PC-9 (cell line): ENCODE results near the gene NUDT1. TPM values are rescaled to one million over a fixed set of nuclear protein-coding genes. Genes with fewer than 3 reads are reported as not detected.

Source experiments
- BruUV-seq: library from RNA; stranded (reverse); fragments of 400-500 nt; replicated peaks from 2 replicates; lab custom pipeline; 2021; lab: Mats Ljungman, UMichigan
- CTCF ChIA-PET: fragments of 300-600 bp; sonication (Branson Sonifier 250); formaldehyde crosslinking; loops from one replicate; lab custom pipeline; 2022; ENCODE audit warnings: antibody characterized with exemption; lab: Charles Lee
- POLR2A ChIA-PET: fragments of 300-600 bp; sonication (Branson Sonifier 250); formaldehyde crosslinking; loops from one replicate; lab custom pipeline; 2022; ENCODE audit warnings: antibody characterized with exemption; ENCODE audit not compliant: unreplicated experiment; lab: Charles Lee
- DNase-seq, 2 experiments: peaks; one replicate each; pipeline versions ENCODE4 v3.0.0 to v3.0.0-alpha.2; 2015 to 2022; ENCODE audit warnings: mixed read lengths in 1 of 2
- H2AFZ ChIP-seq: fragments of 200-600 bp; sonication (generic); 2 replicates; pipeline ENCODE4 v1.8.1; 2017; ENCODE audit warnings: antibody characterized with exemption
- H3F3A ChIP-seq: fragments of 200-600 bp; sonication (generic); 2 replicates; pipeline ENCODE4 v1.8.1; 2017; ENCODE audit warnings: antibody characterized with exemption, mild to moderate bottlenecking, low read depth; ENCODE audit not compliant: insufficient read depth
- H3K27ac ChIP-seq: fragments of 200-600 bp; sonication (generic); 2 replicates; pipeline ENCODE4 v1.6.1; 2016; ENCODE audit warnings: mixed run types
- H3K27me3 ChIP-seq: fragments of 200-600 bp; sonication (generic); 2 replicates; pipeline ENCODE4 v1.6.1; 2016; ENCODE audit warnings: low read depth, mixed run types; ENCODE audit not compliant: insufficient read depth
- H3K36me3 ChIP-seq: fragments of 200-600 bp; sonication (generic); 2 replicates; pipeline ENCODE4 v1.6.1; 2016; ENCODE audit warnings: low read depth, mixed run types
- H3K4me1 ChIP-seq: fragments of 200-600 bp; sonication (generic); replicated peaks from 2 replicates; pipeline ENCODE4 v1.6.1; 2016; ENCODE audit warnings: mixed run types; ENCODE audit not compliant: insufficient read depth
- H3K4me2 ChIP-seq: fragments of 200-600 bp; sonication (generic); 2 replicates; pipeline ENCODE4 v1.6.1; 2017; ENCODE audit warnings: mixed run types
- H3K4me3 ChIP-seq: fragments of 200-600 bp; sonication (generic); 2 replicates; pipeline ENCODE4 v1.6.1; 2016; ENCODE audit warnings: mixed run types
- H3K79me2 ChIP-seq: fragments of 200-600 bp; sonication (generic); 2 replicates; pipeline ENCODE4 v1.6.1; 2017; ENCODE audit warnings: low read depth, mixed run types
- H3K9me2 ChIP-seq: fragments of 200-600 bp; sonication (generic); 2 replicates; pipeline ENCODE4 v1.8.1; 2017; ENCODE audit warnings: mild to moderate bottlenecking; ENCODE audit not compliant: insufficient read depth
- H3K9me3 ChIP-seq: fragments of 200-600 bp; sonication (generic); 2 replicates; pipeline ENCODE4 v1.8.1; 2016; ENCODE audit warnings: low read depth; ENCODE audit not compliant: insufficient read depth
- H4K20me1 ChIP-seq: fragments of 200-600 bp; sonication (generic); 2 replicates; pipeline ENCODE4 v1.8.1; 2017; ENCODE audit not compliant: insufficient read depth
- CTCF ChIP-seq: fragments of 200-600 bp; sonication (generic); conservative IDR thresholded peaks from 2 replicates; pipeline ENCODE4 v1.6.1; 2017; ENCODE audit warnings: mixed run types, antibody characterized with exemption, mild to moderate bottlenecking, moderate library complexity
- EZH2 ChIP-seq: fragments of 200-600 bp; sonication (generic); IDR thresholded peaks from 2 replicates; pipeline ENCODE4 v1.8.0; 2017; ENCODE audit warnings: antibody characterized with exemption, low read depth
- intact Hi-C: fragments of 100-400 bp; cut with micrococcal nuclease; formaldehyde crosslinking; loops from one replicate; pipeline ENCODE4 v1.10.0; 2022; ENCODE audit not compliant: unreplicated experiment
- total RNA-seq: library from RNA; stranded (reverse); gene quantifications from 2 replicates; pipeline ENCODE4 v1.2.3, GENCODE V29; 2021

Gene NUDT1
- total RNA-seq, 1 experiment from 2014 or later, result 63.9 TPM

- no peaks in the 10 kb centered on the region for H3F3A ChIP-seq
- POLR2A ChIA-PET, result no interaction called here
- CTCF ChIA-PET, result no interaction called here
- H3K27me3 ChIP-seq, result no peaks in the 10 kb centered on the region
- H3K4me1 ChIP-seq, result no peaks in the 10 kb centered on the region
- H4K20me1 ChIP-seq, result 0 out of 2 replicates have a peak, but pooled peaks cover 5% of the 10 kb centered on the region
- intact Hi-C loops, result loop anchor here (10.0 kb wide), 1 partner anchor 536 kb away; no protein-coding TSS in a partner anchor
- no peaks in the 10 kb centered on the region for H3K79me2 ChIP-seq
- peaks cover 3% of the 10 kb centered on the region for H3K9me3 ChIP-seq
- BruUV-seq, result no TSS peak
- H3K36me3 ChIP-seq, result peaks cover 10% of the 10 kb centered on the region
- H3K4me2 ChIP-seq, result no peak overlapping the region
- no peak overlapping the region for H3K27ac ChIP-seq
- no peak overlapping the region for H2AFZ ChIP-seq
- DNase-seq, result no peak
- no peaks in the 10 kb centered on the region for H3K9me2 ChIP-seq
- no peak for TF ChIP-seq EZH2
- TF ChIP-seq CTCF, result no peak
- no peak overlapping the region for H3K4me3 ChIP-seq
Measured at GRCh38 chr7:2201128-2201527, 40.9 kb upstream of the NUDT1 start.

- no peaks in the 10 kb centered on the region for H3K9me2 ChIP-seq
- 0 out of 2 replicates have a peak, but pooled peaks cover 5% of the 10 kb centered on the region for H4K20me1 ChIP-seq
- POLR2A ChIA-PET, result interaction anchor here (0.7 kb wide), 1 partner anchor 146 kb away, joined by 4 read pairs; no protein-coding TSS in a partner anchor
- no peaks in the 10 kb centered on the region for H3K79me2 ChIP-seq
- CTCF ChIA-PET, result no interaction called here
- H3K36me3 ChIP-seq, result peaks cover 7% of the 10 kb centered on the region; the same call in 1 of the 2 replicates
- no peak for DNase-seq
- no peaks in the 10 kb centered on the region for H3K4me1 ChIP-seq
- no peak for TF ChIP-seq CTCF
- TF ChIP-seq EZH2, result no peak
- no peaks in the 10 kb centered on the region for H3K27me3 ChIP-seq
- no peak overlapping the region for H3K27ac ChIP-seq
- intact Hi-C loops, result loop anchor here (10.0 kb wide), 1 partner anchor 537 kb away; no protein-coding TSS in a partner anchor
- no peaks in the 10 kb centered on the region for H3F3A ChIP-seq
- H2AFZ ChIP-seq, result no peak overlapping the region
- no peaks in the 10 kb centered on the region for H3K9me3 ChIP-seq
- no peak overlapping the region for H3K4me2 ChIP-seq
- no TSS peak for BruUV-seq
- H3K4me3 ChIP-seq, result no peak overlapping the region
Measured at GRCh38 chr7:2201686-2202360, 40.2 kb upstream of the NUDT1 start.

GRCh38 chr7:2202361-2202761 is 39.7 kb upstream of the NUDT1 start:
- Histone ChIP-seq H3K27me3 (no peaks in the 10 kb centered on the region), H3K4me1 (no peaks in the 10 kb centered on the region)
- intact Hi-C loops, result loop anchor here (10.0 kb wide), 1 partner anchor 538 kb away; no protein-coding TSS in a partner anchor

More at GRCh38 chr7:2202361-2202761, 39.7 kb upstream of the NUDT1 start:
- Histone ChIP-seq H3K27ac (no peak overlapping the region), H2AFZ (no peak overlapping the region), H3K36me3 (peaks cover 6% of the 10 kb centered on the region; the same call in 1 of the 2 replicates), H3F3A (no peaks in the 10 kb centered on the region), H4K20me1 (0 out of 2 replicates have a peak, but pooled peaks cover 5% of the 10 kb centered on the region), H3K9me3 (no peaks in the 10 kb centered on the region), H3K4me2 (no peak overlapping the region), H3K9me2 (no peaks in the 10 kb centered on the region), H3K79me2 (no peaks in the 10 kb centered on the region), H3K4me3 (no peak overlapping the region)
- BruUV-seq, result no TSS peak
- CTCF ChIA-PET, result no interaction called here
- POLR2A ChIA-PET, result interaction anchor here (0.7 kb wide), 1 partner anchor 145 kb away, joined by 4 read pairs; no protein-coding TSS in a partner anchor
- DNase-seq, result no peak
- no peak for TF ChIP-seq CTCF
